ENCODE data around the gene ZNF441. TPM values are rescaled to one million over a fixed set of nuclear protein-coding genes. Genes with fewer than 3 reads are reported as not detected.

Gene ZNF441
- total and polyA plus RNA-seq, 4 donors = 1.8 to 7.4 (median 5.7) TPM

DNA sequence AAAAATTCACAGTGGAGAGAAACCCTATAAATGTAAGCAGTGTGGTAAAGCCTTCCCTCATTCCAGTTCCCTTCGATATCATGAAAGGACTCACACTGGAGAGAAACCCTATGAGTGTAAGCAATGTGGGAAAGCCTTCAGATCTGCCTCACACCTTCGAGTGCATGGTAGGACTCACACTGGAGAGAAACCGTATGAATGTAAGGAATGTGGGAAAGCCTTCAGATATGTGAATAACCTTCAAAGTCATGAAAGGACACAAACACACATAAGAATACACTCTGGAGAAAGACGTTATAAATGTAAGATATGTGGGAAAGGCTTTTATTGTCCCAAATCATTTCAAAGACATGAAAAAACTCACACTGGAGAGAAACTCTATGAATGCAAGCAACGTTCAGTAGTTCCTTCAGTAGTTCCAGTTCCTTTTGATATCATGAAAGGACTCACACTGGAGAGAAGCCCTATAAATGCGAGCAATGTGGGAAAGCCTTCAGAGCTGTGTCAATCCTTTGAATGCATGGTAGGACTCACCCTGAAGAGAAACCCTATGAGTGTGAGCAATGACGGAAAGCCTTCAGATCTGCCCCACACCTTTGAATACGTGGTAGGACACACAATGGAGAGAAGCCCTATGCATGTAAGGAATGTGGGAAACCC is 65.6 kb downstream of the ZNF441 start:
- 99% methylated on average over 8 of the region's 8 CpGs for WGBS
- H3K4me3 ChIP-seq (ENCODE audit: low read depth in 1 of 3, low read length in 3 of 3) = peak overlapping the region in 2 of 3 donors; percentile 35 to 74
- H3K9me3 ChIP-seq (ENCODE audit: control insufficient read depth in 4 of 4, low read length in 3 of 4) = peaks cover 30 to 60% (median 37%) of the 10 kb centered on the region in 4 donors
- H3K27me3 ChIP-seq (ENCODE audit: control insufficient read depth in 4 of 4, insufficient read depth in 4 of 4, low read length in 3 of 4) = no peaks in the 10 kb centered on the region
- no peak overlapping the region for H3K27ac ChIP-seq (ENCODE audit: low read depth in 1 of 2, low read length in 2 of 2)
- H3K4me1 ChIP-seq (ENCODE audit: control insufficient read depth in 4 of 4, insufficient read depth in 4 of 4, low read length in 3 of 4) = no peaks in the 10 kb centered on the region
- peaks cover 12 to 42% (median 37%) of the 10 kb centered on the region in 4 donors for H3K36me3 ChIP-seq (ENCODE audit: control insufficient read depth in 4 of 4, insufficient read depth in 3 of 4, low read depth in 1 of 4, low read length in 3 of 4)
- no peak for TF ChIP-seq JUND (IDR thresholded peaks at IDR 0.05)
- no peak for TF ChIP-seq ATF3 (IDR thresholded peaks at IDR 0.05)
- no peak for TF ChIP-seq RXRA (IDR thresholded peaks at IDR 0.05)
- TF ChIP-seq, protein P1, sequence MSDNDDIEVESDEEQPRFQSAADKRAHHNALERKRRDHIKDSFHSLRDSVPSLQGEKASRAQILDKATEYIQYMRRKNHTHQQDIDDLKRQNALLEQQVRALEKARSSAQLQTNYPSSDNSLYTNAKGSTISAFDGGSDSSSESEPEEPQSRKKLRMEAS (IDR thresholded peaks at IDR 0.05) = no peak
- TF ChIP-seq, protein P2, sequence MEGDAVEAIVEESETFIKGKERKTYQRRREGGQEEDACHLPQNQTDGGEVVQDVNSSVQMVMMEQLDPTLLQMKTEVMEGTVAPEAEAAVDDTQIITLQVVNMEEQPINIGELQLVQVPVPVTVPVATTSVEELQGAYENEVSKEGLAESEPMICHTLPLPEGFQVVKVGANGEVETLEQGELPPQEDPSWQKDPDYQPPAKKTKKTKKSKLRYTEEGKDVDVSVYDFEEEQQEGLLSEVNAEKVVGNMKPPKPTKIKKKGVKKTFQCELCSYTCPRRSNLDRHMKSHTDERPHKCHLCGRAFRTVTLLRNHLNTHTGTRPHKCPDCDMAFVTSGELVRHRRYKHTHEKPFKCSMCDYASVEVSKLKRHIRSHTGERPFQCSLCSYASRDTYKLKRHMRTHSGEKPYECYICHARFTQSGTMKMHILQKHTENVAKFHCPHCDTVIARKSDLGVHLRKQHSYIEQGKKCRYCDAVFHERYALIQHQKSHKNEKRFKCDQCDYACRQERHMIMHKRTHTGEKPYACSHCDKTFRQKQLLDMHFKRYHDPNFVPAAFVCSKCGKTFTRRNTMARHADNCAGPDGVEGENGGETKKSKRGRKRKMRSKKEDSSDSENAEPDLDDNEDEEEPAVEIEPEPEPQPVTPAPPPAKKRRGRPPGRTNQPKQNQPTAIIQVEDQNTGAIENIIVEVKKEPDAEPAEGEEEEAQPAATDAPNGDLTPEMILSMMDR (IDR thresholded peaks at IDR 0.05; ENCODE audit: low read depth, low read length, missing input control) = no peak
- no peak for TF ChIP-seq NR2F2 (IDR thresholded peaks at IDR 0.05)
- no peak for TF ChIP-seq EGR1 (IDR thresholded peaks at IDR 0.05; ENCODE audit: low read depth in 2 of 2)
- TF ChIP-seq FOXA2 (IDR thresholded peaks at IDR 0.05) = no peak
- TF ChIP-seq FOXA1 (IDR thresholded peaks at IDR 0.05) = no peak
- no peak for TF ChIP-seq YY1 (IDR thresholded peaks at IDR 0.05)
- no peak for TF ChIP-seq HNF4G (IDR thresholded peaks at IDR 0.05)
- no peak for TF ChIP-seq HNF4A (conservative IDR thresholded peaks at IDR 0.05)
- no peak for TF ChIP-seq GABPA (IDR thresholded peaks at IDR 0.05 in 1 of 2, conservative IDR thresholded peaks at IDR 0.05 in 1 of 2)
- TF ChIP-seq, protein P3, sequence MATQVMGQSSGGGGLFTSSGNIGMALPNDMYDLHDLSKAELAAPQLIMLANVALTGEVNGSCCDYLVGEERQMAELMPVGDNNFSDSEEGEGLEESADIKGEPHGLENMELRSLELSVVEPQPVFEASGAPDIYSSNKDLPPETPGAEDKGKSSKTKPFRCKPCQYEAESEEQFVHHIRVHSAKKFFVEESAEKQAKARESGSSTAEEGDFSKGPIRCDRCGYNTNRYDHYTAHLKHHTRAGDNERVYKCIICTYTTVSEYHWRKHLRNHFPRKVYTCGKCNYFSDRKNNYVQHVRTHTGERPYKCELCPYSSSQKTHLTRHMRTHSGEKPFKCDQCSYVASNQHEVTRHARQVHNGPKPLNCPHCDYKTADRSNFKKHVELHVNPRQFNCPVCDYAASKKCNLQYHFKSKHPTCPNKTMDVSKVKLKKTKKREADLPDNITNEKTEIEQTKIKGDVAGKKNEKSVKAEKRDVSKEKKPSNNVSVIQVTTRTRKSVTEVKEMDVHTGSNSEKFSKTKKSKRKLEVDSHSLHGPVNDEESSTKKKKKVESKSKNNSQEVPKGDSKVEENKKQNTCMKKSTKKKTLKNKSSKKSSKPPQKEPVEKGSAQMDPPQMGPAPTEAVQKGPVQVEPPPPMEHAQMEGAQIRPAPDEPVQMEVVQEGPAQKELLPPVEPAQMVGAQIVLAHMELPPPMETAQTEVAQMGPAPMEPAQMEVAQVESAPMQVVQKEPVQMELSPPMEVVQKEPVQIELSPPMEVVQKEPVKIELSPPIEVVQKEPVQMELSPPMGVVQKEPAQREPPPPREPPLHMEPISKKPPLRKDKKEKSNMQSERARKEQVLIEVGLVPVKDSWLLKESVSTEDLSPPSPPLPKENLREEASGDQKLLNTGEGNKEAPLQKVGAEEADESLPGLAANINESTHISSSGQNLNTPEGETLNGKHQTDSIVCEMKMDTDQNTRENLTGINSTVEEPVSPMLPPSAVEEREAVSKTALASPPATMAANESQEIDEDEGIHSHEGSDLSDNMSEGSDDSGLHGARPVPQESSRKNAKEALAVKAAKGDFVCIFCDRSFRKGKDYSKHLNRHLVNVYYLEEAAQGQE (IDR thresholded peaks at IDR 0.05) = no peak
- no peak for TF ChIP-seq SP1 (IDR thresholded peaks at IDR 0.05)
- no peak for TF ChIP-seq TAF1 (conservative IDR thresholded peaks at IDR 0.05)
- no peak for TF ChIP-seq ZBTB33 (IDR thresholded peaks at IDR 0.05)
- TF ChIP-seq RAD21 (IDR thresholded peaks at IDR 0.05) = no peak
- no peak overlapping the region for H3K9ac ChIP-seq (ENCODE audit: low read depth in 1 of 2, low read length in 2 of 2)
- DNase-seq (ENCODE audit: low spot score) = no peak
